ENCODE data around the gene ELAVL3. TPM values are rescaled to one million over a fixed set of nuclear protein-coding genes. Genes with fewer than 3 reads are reported as not detected.

Gene ELAVL3
- polyA plus RNA-seq (2011; rRNA removed) (0.03 TPM in 1 of 2 replicates, not detected in the other), polyA plus RNA-seq (2017; fragmentation: RNase III; extraction: RNeasy Plus Mini Kit Qiagen cat#74134 plus additional on column Dnase treatment) (0.01 to 0.03 TPM in 2 of 3 replicates, not detected in the other), polyA minus RNA-seq (2011; rRNA and poly(A)+ RNA removed) (0.58 TPM in 1 of 2 replicates, not detected in the other)
- 0.01 TPM in 1 of 2 replicates, not detected in the other for polyA plus RNA-seq (2012; cell fraction: cytosol; rRNA removed)
- polyA plus RNA-seq (2012; cell fraction: nucleus; rRNA removed), result 0.07 and 0.10 TPM in 2 replicates

- no peak for TF ChIP-seq CBX8 (IDR thresholded peaks at IDR 0.05)
- TF ChIP-seq, protein P1, sequence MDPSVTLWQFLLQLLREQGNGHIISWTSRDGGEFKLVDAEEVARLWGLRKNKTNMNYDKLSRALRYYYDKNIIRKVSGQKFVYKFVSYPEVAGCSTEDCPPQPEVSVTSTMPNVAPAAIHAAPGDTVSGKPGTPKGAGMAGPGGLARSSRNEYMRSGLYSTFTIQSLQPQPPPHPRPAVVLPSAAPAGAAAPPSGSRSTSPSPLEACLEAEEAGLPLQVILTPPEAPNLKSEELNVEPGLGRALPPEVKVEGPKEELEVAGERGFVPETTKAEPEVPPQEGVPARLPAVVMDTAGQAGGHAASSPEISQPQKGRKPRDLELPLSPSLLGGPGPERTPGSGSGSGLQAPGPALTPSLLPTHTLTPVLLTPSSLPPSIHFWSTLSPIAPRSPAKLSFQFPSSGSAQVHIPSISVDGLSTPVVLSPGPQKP (IDR thresholded peaks at IDR 0.05; ENCODE audit: low read depth, low read length), result no peak
- TF ChIP-seq RFX5 (IDR thresholded peaks at IDR 0.05), result no peak
- no peak for TF ChIP-seq EHMT2 (IDR thresholded peaks at IDR 0.05; ENCODE audit: low read depth)
- TF ChIP-seq FOSL2 (IDR thresholded peaks at IDR 0.05), result no peak
- TF ChIP-seq FOSL2 (CRISPR knock-in tag; IDR thresholded peaks at IDR 0.05), result no peak
- TF ChIP-seq NFE2L2 (conservative IDR thresholded peaks at IDR 0.05; ENCODE audit: low read length), result no peak
- TF ChIP-seq HOXB13 (CRISPR knock-in tag; IDR thresholded peaks at IDR 0.05; ENCODE audit: low read depth), result no peak
- no peak for TF ChIP-seq TP53 (CRISPR knock-in tag; IDR thresholded peaks at IDR 0.05)
- no peak for TF ChIP-seq BCL3 (IDR thresholded peaks at IDR 0.05)
- TF ChIP-seq FOXS1 (CRISPR knock-in tag; IDR thresholded peaks at IDR 0.05), result no peak
- TF ChIP-seq SREBF2 (IDR thresholded peaks at IDR 0.05), result no peak
- no peak for TF ChIP-seq HOXA7 (CRISPR knock-in tag; IDR thresholded peaks at IDR 0.05)
- no peak for TF ChIP-seq EHF (CRISPR knock-in tag; IDR thresholded peaks at IDR 0.05)
- no peak for TF ChIP-seq REST (IDR thresholded peaks at IDR 0.05)
- TF ChIP-seq, protein P2, sequence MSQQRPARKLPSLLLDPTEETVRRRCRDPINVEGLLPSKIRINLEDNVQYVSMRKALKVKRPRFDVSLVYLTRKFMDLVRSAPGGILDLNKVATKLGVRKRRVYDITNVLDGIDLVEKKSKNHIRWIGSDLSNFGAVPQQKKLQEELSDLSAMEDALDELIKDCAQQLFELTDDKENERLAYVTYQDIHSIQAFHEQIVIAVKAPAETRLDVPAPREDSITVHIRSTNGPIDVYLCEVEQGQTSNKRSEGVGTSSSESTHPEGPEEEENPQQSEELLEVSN (IDR thresholded peaks at IDR 0.05; ENCODE audit: borderline replicate concordance, low read depth), result no peak
- no peak for TF ChIP-seq HDAC2 (IDR thresholded peaks at IDR 0.05)
- DNase-seq (ENCODE audit: low read depth in 1 of 2, low spot score in 1 of 2), result no peak
- Histone ChIP-seq H3K4me1 (0 out of 3 replicates have a peak, but pooled peaks cover 3% of the 10 kb centered on the region), H3K27ac (0 out of 6 replicates have a peak within 1 kb of the TSS, but pooled peaks of 1 of the 2 experiments have one; percentile 44), H3K4me3 (peak within 1 kb of the TSS; percentile 64; the same call in 1 of the 3 replicates), H3K4me2 (peak within 1 kb of the TSS; percentile 97), H3K9me3 (no peaks in the 10 kb centered on the region)
- no peak for FAIRE-seq
- ATAC-seq, result no peak
- WGBS (ENCODE audit: missing lambda C conversion rate), result 28% methylated on average over 5 of the region's 77 CpGs
- CTCF ChIA-PET, result interaction anchor here (0.6 to 3.6 kb wide), 6 partner anchors 10 to 185 kb away, joined by 3 to 34 read pairs (median 4); partner anchors contain the start of genes ODAD3 and TSPAN16
- POLR2A ChIA-PET, result interaction anchor here (0.5 to 1.6 kb wide), 2 partner anchors 99 to 187 kb away, joined by 3 to 10 read pairs; no protein-coding TSS in a partner anchor
These were observed at the start of gene ELAVL3 for GRCh38 chr19:11480715-11481533. TSS of gene ELAVL3 (minus strand) at chr19:11481046. CDS start at chr19:11480608, 438 bp downstream.

GRCh38 chr19:11530432-11530831 lies 49.6 kb upstream of the ELAVL3 start:
- ATAC-seq, result peak in 1 of 2 experiments; percentile 18; a peak in 3 of 6 replicates
- H3K4me1 ChIP-seq, result peaks cover 24% of the 10 kb centered on the region
- no peak for FAIRE-seq
- H3K27ac ChIP-seq, result peak overlapping the region in 1 of 2 experiments; percentile 50; a peak in 2 of 6 replicates
- peak; percentile 91 for TF ChIP-seq MAX (IDR thresholded peaks at IDR 0.05)
- TF ChIP-seq FOSL2 (IDR thresholded peaks at IDR 0.05), result no peak
- TF ChIP-seq FOSL2 (CRISPR knock-in tag; IDR thresholded peaks at IDR 0.05), result no peak
- TF ChIP-seq RAD21 (conservative IDR thresholded peaks at IDR 0.05 in 1 of 2, IDR thresholded peaks at IDR 0.05 in 1 of 2), result 0 out of 5 replicates have a peak, but pooled peaks of 1 of the 2 experiments have one; percentile 6
- TF ChIP-seq KDM5A (IDR thresholded peaks at IDR 0.05), result no peak
- TF ChIP-seq, protein P2 (IDR thresholded peaks at IDR 0.05; ENCODE audit: borderline replicate concordance, low read depth), result peak; percentile 48; the same call in 1 of the 2 replicates
- TF ChIP-seq USF2 (IDR thresholded peaks at IDR 0.05), result peak; percentile 58
- peak; percentile 65 for TF ChIP-seq BHLHE40 (IDR thresholded peaks at IDR 0.05; ENCODE audit: low read depth, low read length)
- H3K9me3 ChIP-seq, result no peaks in the 10 kb centered on the region
- H3K4me3 ChIP-seq, result no peak overlapping the region
- no peak overlapping the region for H3K4me2 ChIP-seq
- ChIA-PET CTCF (interaction anchor here (0.9 kb wide), 1 partner anchor 8 kb away, joined by 4 read pairs; the partner anchor contains the start of gene CNN1), POLR2A (no interaction called here)
- 47% methylated on average over 9 of the region's 9 CpGs for WGBS (ENCODE audit: missing lambda C conversion rate)
- peak; percentile 56 to 89 for DNase-seq (ENCODE audit: low read depth in 1 of 2, low spot score in 1 of 2)
